Ishikawa (cell line): ENCODE data around the gene WWOX.

Experiments
- CEBPB ChIP-seq: IDR thresholded peaks from 2 replicates; pipeline ENCODE4 v1.6.1; 2012
- CREB1 ChIP-seq: IDR thresholded peaks from 2 replicates; pipeline ENCODE4 v1.6.1; 2012; ENCODE audit warnings: low read depth
- EGR1 ChIP-seq: IDR thresholded peaks from 2 replicates; pipeline ENCODE4 v1.6.1; 2012
- EP300 ChIP-seq: IDR thresholded peaks from 2 replicates; pipeline ENCODE4 v1.6.1; 2012; ENCODE audit warnings: borderline replicate concordance
- FOXM1 ChIP-seq: IDR thresholded peaks from 2 replicates; pipeline ENCODE4 v1.6.1; 2012; ENCODE audit warnings: low read depth, borderline replicate concordance
- NFIC ChIP-seq: IDR thresholded peaks from 2 replicates; pipeline ENCODE4 v1.6.1; 2012
- RAD21 ChIP-seq: IDR thresholded peaks from 2 replicates; pipeline ENCODE4 v1.6.1; 2012; ENCODE audit warnings: low read depth
- TAF1 ChIP-seq: IDR thresholded peaks from 2 replicates; pipeline ENCODE4 v1.6.1; 2012; ENCODE audit warnings: low read depth, mild to moderate bottlenecking
- TCF12 ChIP-seq: IDR thresholded peaks from 2 replicates; pipeline ENCODE4 v1.6.1; 2012; ENCODE audit warnings: low read depth
- TEAD4 ChIP-seq: IDR thresholded peaks from 2 replicates; pipeline ENCODE4 v1.6.1; 2012
- YY1 ChIP-seq: IDR thresholded peaks from 2 replicates; pipeline ENCODE4 v1.6.1; 2012; ENCODE audit warnings: low read depth
- ZBTB7A ChIP-seq: IDR thresholded peaks from 2 replicates; pipeline ENCODE4 v1.6.1; 2012; ENCODE audit warnings: low read depth
- TF ChIP-seq, protein P1 (sequence below): IDR thresholded peaks from 2 replicates; pipeline ENCODE4 v1.6.1; 2012
- TF ChIP-seq, protein P2 (sequence below): IDR thresholded peaks from 2 replicates; pipeline ENCODE4 v1.6.1; 2012
- TF ChIP-seq, protein P3 (sequence below): IDR thresholded peaks from 2 replicates; pipeline ENCODE4 v1.6.1; 2012; ENCODE audit warnings: low read depth, mild to moderate bottlenecking

WWOX gene

DNA sequence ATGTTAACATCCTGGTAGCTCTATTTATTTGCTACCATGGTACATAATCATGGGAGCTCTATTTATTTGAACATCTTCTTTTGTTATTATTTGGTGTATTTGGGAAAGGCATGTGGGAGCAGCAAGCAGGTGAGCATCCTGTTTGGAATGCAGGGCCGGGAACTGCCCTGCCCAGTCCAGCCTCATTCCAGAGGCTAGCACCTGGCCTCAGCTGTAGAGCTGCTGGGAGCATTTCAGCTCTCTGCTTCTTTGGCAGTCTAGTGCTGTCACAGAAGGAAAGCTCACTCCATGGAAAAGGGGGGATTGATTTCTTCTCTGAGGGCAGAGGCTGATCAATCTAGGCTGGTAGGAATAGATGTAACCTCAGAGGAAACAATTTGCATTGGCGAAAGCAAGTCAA, 112.5 kb downstream of the WWOX start:
- TF ChIP-seq TCF12, result peak; percentile 57; the same call in 1 of the 2 replicates
- TF ChIP-seq TEAD4, result peak; percentile 86
- TF ChIP-seq, protein P1, sequence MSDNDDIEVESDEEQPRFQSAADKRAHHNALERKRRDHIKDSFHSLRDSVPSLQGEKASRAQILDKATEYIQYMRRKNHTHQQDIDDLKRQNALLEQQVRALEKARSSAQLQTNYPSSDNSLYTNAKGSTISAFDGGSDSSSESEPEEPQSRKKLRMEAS, result no peak

- TF ChIP-seq CEBPB (no peak), TCF12 (no peak), FOXM1 (no peak), NFIC (no peak), CREB1 (no peak), RAD21 (no peak), EP300 (no peak), EGR1 (no peak), ZBTB7A (no peak), TEAD4 (no peak)
- TF ChIP-seq, protein P2, sequence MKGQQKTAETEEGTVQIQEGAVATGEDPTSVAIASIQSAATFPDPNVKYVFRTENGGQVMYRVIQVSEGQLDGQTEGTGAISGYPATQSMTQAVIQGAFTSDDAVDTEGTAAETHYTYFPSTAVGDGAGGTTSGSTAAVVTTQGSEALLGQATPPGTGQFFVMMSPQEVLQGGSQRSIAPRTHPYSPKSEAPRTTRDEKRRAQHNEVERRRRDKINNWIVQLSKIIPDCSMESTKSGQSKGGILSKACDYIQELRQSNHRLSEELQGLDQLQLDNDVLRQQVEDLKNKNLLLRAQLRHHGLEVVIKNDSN, result no peak
- TF ChIP-seq, protein P1, result no peak
Measured at GRCh38 chr16:78212674-78213073, 113.2 kb downstream of the WWOX start.

DNA sequence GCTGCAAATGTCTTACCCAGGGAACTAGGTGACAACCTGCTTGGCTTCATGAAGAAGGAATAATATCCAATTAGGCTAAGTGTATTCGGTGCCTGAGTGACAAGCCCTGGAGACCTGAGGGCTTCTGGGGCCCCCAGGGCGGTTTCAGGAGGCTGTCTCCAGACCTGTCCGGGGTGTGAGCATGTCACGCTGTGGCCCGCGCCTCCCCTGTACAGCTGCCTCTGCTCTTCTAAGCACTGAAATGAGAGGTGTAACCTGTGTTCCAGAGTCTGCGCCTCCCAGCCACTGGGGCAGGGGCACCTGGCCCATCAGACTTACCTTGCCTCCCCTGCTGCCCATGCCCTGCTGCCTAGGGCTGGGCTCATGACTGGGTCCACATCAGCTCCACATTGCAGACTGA, 114.3 kb downstream of the WWOX start:
- TF ChIP-seq EP300 (no peak), EGR1 (no peak), NFIC (no peak), CEBPB (no peak), ZBTB7A (no peak), TAF1 (no peak), RAD21 (no peak), TEAD4 (no peak), CREB1 (no peak), YY1 (no peak), TCF12 (no peak), FOXM1 (no peak)
- TF ChIP-seq, protein P1, result no peak
- TF ChIP-seq, protein P2, result no peak
- TF ChIP-seq, protein P3, sequence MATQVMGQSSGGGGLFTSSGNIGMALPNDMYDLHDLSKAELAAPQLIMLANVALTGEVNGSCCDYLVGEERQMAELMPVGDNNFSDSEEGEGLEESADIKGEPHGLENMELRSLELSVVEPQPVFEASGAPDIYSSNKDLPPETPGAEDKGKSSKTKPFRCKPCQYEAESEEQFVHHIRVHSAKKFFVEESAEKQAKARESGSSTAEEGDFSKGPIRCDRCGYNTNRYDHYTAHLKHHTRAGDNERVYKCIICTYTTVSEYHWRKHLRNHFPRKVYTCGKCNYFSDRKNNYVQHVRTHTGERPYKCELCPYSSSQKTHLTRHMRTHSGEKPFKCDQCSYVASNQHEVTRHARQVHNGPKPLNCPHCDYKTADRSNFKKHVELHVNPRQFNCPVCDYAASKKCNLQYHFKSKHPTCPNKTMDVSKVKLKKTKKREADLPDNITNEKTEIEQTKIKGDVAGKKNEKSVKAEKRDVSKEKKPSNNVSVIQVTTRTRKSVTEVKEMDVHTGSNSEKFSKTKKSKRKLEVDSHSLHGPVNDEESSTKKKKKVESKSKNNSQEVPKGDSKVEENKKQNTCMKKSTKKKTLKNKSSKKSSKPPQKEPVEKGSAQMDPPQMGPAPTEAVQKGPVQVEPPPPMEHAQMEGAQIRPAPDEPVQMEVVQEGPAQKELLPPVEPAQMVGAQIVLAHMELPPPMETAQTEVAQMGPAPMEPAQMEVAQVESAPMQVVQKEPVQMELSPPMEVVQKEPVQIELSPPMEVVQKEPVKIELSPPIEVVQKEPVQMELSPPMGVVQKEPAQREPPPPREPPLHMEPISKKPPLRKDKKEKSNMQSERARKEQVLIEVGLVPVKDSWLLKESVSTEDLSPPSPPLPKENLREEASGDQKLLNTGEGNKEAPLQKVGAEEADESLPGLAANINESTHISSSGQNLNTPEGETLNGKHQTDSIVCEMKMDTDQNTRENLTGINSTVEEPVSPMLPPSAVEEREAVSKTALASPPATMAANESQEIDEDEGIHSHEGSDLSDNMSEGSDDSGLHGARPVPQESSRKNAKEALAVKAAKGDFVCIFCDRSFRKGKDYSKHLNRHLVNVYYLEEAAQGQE, result no peak

DNA sequence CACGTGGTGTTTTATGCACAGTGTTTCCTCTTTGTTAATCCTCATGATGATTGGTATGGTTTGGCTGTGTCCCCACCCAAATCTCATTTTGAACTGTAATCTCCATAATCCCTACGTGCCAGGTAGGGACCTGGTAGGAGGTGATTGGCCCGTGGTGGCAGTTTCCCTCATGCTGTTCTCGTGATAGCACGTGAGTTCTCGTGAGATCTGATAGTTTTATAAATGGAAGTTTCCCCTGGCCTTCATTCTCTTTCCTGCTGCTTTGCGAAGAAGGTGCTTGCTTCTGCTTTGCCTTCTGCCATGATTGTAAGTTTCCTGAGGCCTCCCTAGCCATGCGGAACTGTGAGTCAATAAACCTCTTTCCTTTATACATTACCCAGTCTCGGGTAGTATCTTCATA, 115.8 kb downstream of the WWOX start:
- no peak for TF ChIP-seq TAF1
- TF ChIP-seq, protein P3, result no peak
- TF ChIP-seq, protein P2, result no peak
- TF ChIP-seq FOXM1, result no peak
- no peak for TF ChIP-seq ZBTB7A
- no peak for TF ChIP-seq TCF12
- no peak for TF ChIP-seq NFIC
- no peak for TF ChIP-seq CEBPB
- no peak for TF ChIP-seq EGR1
- TF ChIP-seq, protein P1, result no peak
- TF ChIP-seq YY1, result no peak
- no peak for TF ChIP-seq RAD21
- no peak for TF ChIP-seq EP300

- TF ChIP-seq NFIC, result no peak
- no peak for TF ChIP-seq TEAD4
- TF ChIP-seq, protein P1, result no peak
- TF ChIP-seq TCF12, result no peak
- TF ChIP-seq EP300, result no peak
- TF ChIP-seq, protein P3, result no peak
- no peak for TF ChIP-seq TAF1
- no peak for TF ChIP-seq RAD21
- no peak for TF ChIP-seq FOXM1
- no peak for TF ChIP-seq ZBTB7A
- TF ChIP-seq, protein P2, result no peak
- no peak for TF ChIP-seq YY1
- TF ChIP-seq EGR1, result no peak
- no peak for TF ChIP-seq CEBPB
- TF ChIP-seq CREB1, result no peak
Measured at GRCh38 chr16:78216166-78216745, 116.8 kb downstream of the WWOX start.
